ENCODE data around the gene VAV3. TPM values are rescaled to one million over a fixed set of nuclear protein-coding genes. Genes with fewer than 3 reads are reported as not detected.
A peak's percentile ranks its signal among the peaks of the same experiment; 100 is the strongest.

Gene VAV3
- total and polyA plus RNA-seq, 2 of the 13 experiments (the other 11 are each of a cell fraction or from before 2014, with no cell fraction given), result 15.9 to 29.8 TPM

DNA sequence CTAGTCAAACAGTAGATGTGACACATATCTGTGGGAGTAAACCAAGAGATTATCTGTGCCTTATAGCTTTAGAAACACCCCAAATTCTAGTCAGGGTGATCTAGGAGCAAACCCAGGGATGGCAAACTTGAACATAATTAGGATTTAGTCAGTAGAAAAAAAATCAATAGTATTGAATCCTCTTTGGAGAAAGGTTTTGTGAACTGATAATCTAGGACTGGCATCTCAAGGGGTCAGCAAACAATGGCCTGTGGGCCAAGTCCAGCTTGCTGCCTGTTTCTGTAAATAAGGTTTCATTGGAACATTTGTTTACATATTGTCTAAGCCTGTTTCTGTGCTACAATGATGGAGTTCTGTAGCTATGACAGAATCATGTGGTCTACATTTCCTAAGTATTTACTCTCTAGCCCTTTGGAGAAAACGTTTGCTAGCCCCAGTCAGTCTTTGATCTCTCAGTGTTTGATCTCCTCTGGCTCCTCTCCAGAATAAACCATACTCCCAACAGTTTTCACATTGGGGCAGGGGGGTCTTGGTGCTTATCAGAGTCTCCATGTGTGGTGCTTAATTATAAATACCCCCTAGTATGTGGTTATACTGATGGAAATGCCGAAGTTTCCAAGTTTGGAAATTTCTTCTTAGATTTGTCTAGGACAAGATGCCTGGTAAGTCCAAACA is 438.3 kb downstream of the VAV3 start (continued):
- no peak for TF ChIP-seq ZNF496 (CRISPR knock-in tag; IDR thresholded peaks at IDR 0.05; ENCODE audit: insufficient replicate concordance)
- peak; percentile 93 for TF ChIP-seq FOXK2 (IDR thresholded peaks at IDR 0.05)
- TF ChIP-seq SNAPC2 (CRISPR knock-in tag; IDR thresholded peaks at IDR 0.05), result no peak
- peak; percentile 60; the same call in 1 of the 2 replicates for TF ChIP-seq ZFP82 (CRISPR knock-in tag; IDR thresholded peaks at IDR 0.05; ENCODE audit: borderline replicate concordance)
- peak; percentile 49; the same call in 1 of the 2 replicates for TF ChIP-seq ZNF788 (CRISPR knock-in tag; IDR thresholded peaks at IDR 0.05; ENCODE audit: borderline replicate concordance)
- TF ChIP-seq REST (IDR thresholded peaks at IDR 0.05; ENCODE audit: borderline replicate concordance in 1 of 2, low read depth in 1 of 2, low read length in 2 of 2), result 0 out of 4 replicates have a peak, but pooled peaks of 1 of the 2 experiments have one; percentile 25
- TF ChIP-seq HMG20A (CRISPR knock-in tag; IDR thresholded peaks at IDR 0.05; ENCODE audit: borderline replicate concordance), result peak; percentile 97; the same call in 1 of the 2 replicates
- TF ChIP-seq RNF219 (CRISPR knock-in tag; IDR thresholded peaks at IDR 0.05), result no peak
- peak; percentile 77; the same call in 1 of the 2 replicates for TF ChIP-seq NFKBIZ (CRISPR knock-in tag; IDR thresholded peaks at IDR 0.05)
- peak; percentile 78 for TF ChIP-seq HNF1A (IDR thresholded peaks at IDR 0.05; ENCODE audit: low read depth)
- TF ChIP-seq HNF1A (CRISPR knock-in tag; IDR thresholded peaks at IDR 0.05; ENCODE audit: borderline replicate concordance), result peak; percentile 84
- peak; percentile 73 for TF ChIP-seq ZNF121 (CRISPR knock-in tag; IDR thresholded peaks at IDR 0.05)
- TF ChIP-seq EP300 (IDR thresholded peaks at IDR 0.05; ENCODE audit: low read depth in 2 of 2, low read length in 2 of 2), result peak; percentile 78 to 98
- peak; percentile 87 for TF ChIP-seq EP300 (CRISPR knock-in tag; IDR thresholded peaks at IDR 0.05; ENCODE audit: borderline replicate concordance)
- peak; percentile 86 for TF ChIP-seq TEAD3 (CRISPR knock-in tag; optimal IDR thresholded peaks at IDR 0.05; ENCODE audit: borderline replicate concordance)
- TF ChIP-seq GATAD2A (CRISPR knock-in tag; IDR thresholded peaks at IDR 0.05), result peak; percentile 96
- TF ChIP-seq ZSCAN29 (CRISPR knock-in tag; conservative IDR thresholded peaks at IDR 0.05), result no peak
- TF ChIP-seq NFIC (IDR thresholded peaks at IDR 0.05; ENCODE audit: low read length), result peak; percentile 99
- peak; percentile 83 for TF ChIP-seq MED1 (CRISPR knock-in tag; IDR thresholded peaks at IDR 0.05)
